SK-N-SH treated with all-trans-retinoic acid at 6 μM for 48 hours (cell line): Measurements from ENCODE around the gene IQSEC1.

Experiments
- ATAC-seq: fragments of 200-7000 bp; cut with Tn5 transposase; 3 replicates; pipeline ENCODE4 v1.9.1; 2020; ENCODE audit warnings: mild to moderate bottlenecking, moderate library complexity
- ARNTL ChIP-seq: fragments of 450-650 bp; formaldehyde crosslinking; IDR thresholded peaks from 2 replicates; pipeline ENCODE4 v1.5.0; 2020; ENCODE audit warnings: low read depth, mild to moderate bottlenecking, moderate library complexity, borderline replicate concordance
- BACH2 ChIP-seq: fragments of 250-450 bp; sonication (Bioruptor Pico); IDR thresholded peaks from 2 replicates; pipeline ENCODE4 v1.9.0; 2021; ENCODE audit warnings: mild to moderate bottlenecking, borderline replicate concordance
- CSDC2 ChIP-seq: fragments of 250-450 bp; sonication (Bioruptor Pico); IDR thresholded peaks from 2 replicates; pipeline ENCODE4 v1.5.0; 2020; ENCODE audit warnings: mild to moderate bottlenecking, moderate library complexity
- ESRRG ChIP-seq: fragments of 250-450 bp; sonication (Bioruptor Pico); IDR thresholded peaks from 2 replicates; pipeline ENCODE4 v1.6.1; 2021; ENCODE audit warnings: mild to moderate bottlenecking
- GLIS3 ChIP-seq: fragments of 250-450 bp; sonication (Bioruptor Pico); IDR thresholded peaks from 2 replicates; pipeline ENCODE4 v1.5.0; 2020; ENCODE audit warnings: mild to moderate bottlenecking, moderate library complexity
- ISL1 ChIP-seq: fragments of 250-450 bp; sonication (Bioruptor Pico); IDR thresholded peaks from 2 replicates; pipeline ENCODE4 v2.1.2; 2022; ENCODE audit warnings: mild to moderate bottlenecking, moderate library complexity
- OSR1 ChIP-seq: fragments of 250-450 bp; sonication (Bioruptor Pico); IDR thresholded peaks from 2 replicates; pipeline ENCODE4 v1.8.0; 2022; ENCODE audit warnings: moderate library complexity, mild to moderate bottlenecking, inconsistent platforms
- PPARA ChIP-seq: fragments of 250-450 bp; sonication (Bioruptor Pico); IDR thresholded peaks from 2 replicates; pipeline ENCODE4 v1.5.0; 2020; ENCODE audit warnings: mild to moderate bottlenecking, borderline replicate concordance
- RARB ChIP-seq: fragments of 250-450 bp; sonication (Bioruptor Pico); IDR thresholded peaks from 2 replicates; pipeline ENCODE4 v1.8.0; 2021; ENCODE audit warnings: mild to moderate bottlenecking, moderate library complexity
- SNAI2 ChIP-seq: fragments of 250-450 bp; sonication (Bioruptor Pico); IDR thresholded peaks from 2 replicates; pipeline ENCODE4 v1.5.0; 2020; ENCODE audit warnings: mild to moderate bottlenecking, moderate library complexity
- TCF4 ChIP-seq: fragments of 250-450 bp; sonication (Bioruptor Pico); IDR thresholded peaks from 2 replicates; pipeline ENCODE4 v1.8.0; 2021; ENCODE audit warnings: mild to moderate bottlenecking, moderate library complexity, borderline replicate concordance
- TOX ChIP-seq: fragments of 250-450 bp; sonication (Bioruptor Pico); IDR thresholded peaks from 2 replicates; pipeline ENCODE4 v1.8.0; 2021; ENCODE audit warnings: mild to moderate bottlenecking, moderate library complexity, borderline replicate concordance
- ZC3H10 ChIP-seq: fragments of 250-450 bp; sonication (Bioruptor Pico); IDR thresholded peaks from 2 replicates; pipeline ENCODE4 v1.5.1; 2021; ENCODE audit warnings: mild to moderate bottlenecking, moderate library complexity
- ZFP3 ChIP-seq: fragments of 250-450 bp; sonication (Bioruptor Pico); IDR thresholded peaks from 2 replicates; pipeline ENCODE4 v1.5.0; 2020; ENCODE audit warnings: mild to moderate bottlenecking, moderate library complexity
- ZFP30 ChIP-seq: fragments of 450-650 bp; formaldehyde crosslinking; IDR thresholded peaks from 2 replicates; pipeline ENCODE4 v1.5.0; 2022; ENCODE audit warnings: mild to moderate bottlenecking, moderate library complexity
- ZNF565 ChIP-seq: fragments of 450-650 bp; formaldehyde crosslinking; conservative IDR thresholded peaks from 2 replicates; pipeline ENCODE4 v1.5.0; 2020; ENCODE audit warnings: low read depth, mild to moderate bottlenecking, moderate library complexity
- ZNF70 ChIP-seq: fragments of 450-650 bp; formaldehyde crosslinking; IDR thresholded peaks from 2 replicates; pipeline ENCODE4 v1.5.0; 2020; ENCODE audit warnings: mild to moderate bottlenecking, moderate library complexity
- ZNF8 ChIP-seq: fragments of 450-650 bp; formaldehyde crosslinking; IDR thresholded peaks from 2 replicates; pipeline ENCODE4 v1.5.0; 2020; ENCODE audit warnings: mild to moderate bottlenecking, moderate library complexity
- TF ChIP-seq, protein P1 (sequence below): fragments of 250-450 bp; sonication (Bioruptor Pico); IDR thresholded peaks from 2 replicates; pipeline ENCODE4 v1.5.1; 2021; ENCODE audit warnings: mild to moderate bottlenecking, moderate library complexity
- TF ChIP-seq, protein P2 (sequence below): fragments of 250-450 bp; sonication (Bioruptor Pico); IDR thresholded peaks from 2 replicates; pipeline ENCODE4 v1.8.0; 2021; ENCODE audit warnings: low read depth, mild to moderate bottlenecking, moderate library complexity, borderline replicate concordance
- TF ChIP-seq, protein P3 (sequence below): fragments of 250-450 bp; sonication (Bioruptor Pico); IDR thresholded peaks from 2 replicates; pipeline ENCODE4 v1.5.1; 2020; ENCODE audit warnings: low read depth, mild to moderate bottlenecking, moderate library complexity
- TF ChIP-seq, protein P4 (sequence below): fragments of 250-450 bp; sonication (Bioruptor Pico); IDR thresholded peaks from 2 replicates; pipeline ENCODE4 v1.8.0; 2020; ENCODE audit warnings: mild to moderate bottlenecking, moderate library complexity, borderline replicate concordance
- TF ChIP-seq, protein P5 (sequence below): fragments of 250-450 bp; sonication (Bioruptor Pico); IDR thresholded peaks from 2 replicates; pipeline ENCODE4 v1.5.0; 2020; ENCODE audit warnings: mild to moderate bottlenecking, moderate library complexity

IQSEC1 gene

DNA sequence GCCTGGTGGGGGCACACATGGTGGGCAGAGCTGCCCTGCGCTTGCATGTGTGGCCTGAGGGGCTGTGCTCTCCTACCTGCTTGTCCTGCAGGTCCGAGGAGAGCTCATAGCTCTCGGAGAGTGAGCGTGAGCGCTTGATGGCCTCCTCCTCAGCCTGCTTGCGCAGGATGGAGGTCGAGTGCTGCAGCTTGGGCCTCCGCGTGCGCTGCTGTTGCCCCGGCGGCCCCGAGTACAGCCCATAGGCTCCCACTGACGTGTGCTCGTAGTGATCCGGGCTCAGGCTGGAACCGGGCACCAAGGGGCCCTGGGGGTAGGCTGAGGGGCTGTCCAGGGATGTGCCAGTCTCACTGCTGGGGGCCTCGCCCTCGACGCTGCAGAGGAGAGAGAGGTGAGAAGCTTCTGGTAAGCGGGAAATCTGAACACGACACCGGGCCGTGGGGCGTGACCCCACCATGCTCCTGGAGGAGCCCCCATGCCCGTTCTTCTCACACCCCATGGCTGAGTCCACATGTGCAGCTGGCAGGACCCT is 131.7 kb downstream of the IQSEC1 start:
- TF ChIP-seq ESRRG (CRISPR knock-in tag), result no peak
- no peak for TF ChIP-seq RARB (CRISPR knock-in tag)
- no peak for TF ChIP-seq ZFP30 (CRISPR knock-in tag)
- no peak for TF ChIP-seq OSR1 (CRISPR knock-in tag)
- TF ChIP-seq, protein P1, sequence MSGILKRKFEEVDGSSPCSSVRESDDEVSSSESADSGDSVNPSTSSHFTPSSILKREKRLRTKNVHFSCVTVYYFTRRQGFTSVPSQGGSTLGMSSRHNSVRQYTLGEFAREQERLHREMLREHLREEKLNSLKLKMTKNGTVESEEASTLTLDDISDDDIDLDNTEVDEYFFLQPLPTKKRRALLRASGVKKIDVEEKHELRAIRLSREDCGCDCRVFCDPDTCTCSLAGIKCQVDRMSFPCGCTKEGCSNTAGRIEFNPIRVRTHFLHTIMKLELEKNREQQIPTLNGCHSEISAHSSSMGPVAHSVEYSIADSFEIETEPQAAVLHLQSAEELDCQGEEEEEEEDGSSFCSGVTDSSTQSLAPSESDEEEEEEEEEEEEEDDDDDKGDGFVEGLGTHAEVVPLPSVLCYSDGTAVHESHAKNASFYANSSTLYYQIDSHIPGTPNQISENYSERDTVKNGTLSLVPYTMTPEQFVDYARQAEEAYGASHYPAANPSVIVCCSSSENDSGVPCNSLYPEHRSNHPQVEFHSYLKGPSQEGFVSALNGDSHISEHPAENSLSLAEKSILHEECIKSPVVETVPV (CRISPR knock-in tag), result no peak
- TF ChIP-seq, protein P2, sequence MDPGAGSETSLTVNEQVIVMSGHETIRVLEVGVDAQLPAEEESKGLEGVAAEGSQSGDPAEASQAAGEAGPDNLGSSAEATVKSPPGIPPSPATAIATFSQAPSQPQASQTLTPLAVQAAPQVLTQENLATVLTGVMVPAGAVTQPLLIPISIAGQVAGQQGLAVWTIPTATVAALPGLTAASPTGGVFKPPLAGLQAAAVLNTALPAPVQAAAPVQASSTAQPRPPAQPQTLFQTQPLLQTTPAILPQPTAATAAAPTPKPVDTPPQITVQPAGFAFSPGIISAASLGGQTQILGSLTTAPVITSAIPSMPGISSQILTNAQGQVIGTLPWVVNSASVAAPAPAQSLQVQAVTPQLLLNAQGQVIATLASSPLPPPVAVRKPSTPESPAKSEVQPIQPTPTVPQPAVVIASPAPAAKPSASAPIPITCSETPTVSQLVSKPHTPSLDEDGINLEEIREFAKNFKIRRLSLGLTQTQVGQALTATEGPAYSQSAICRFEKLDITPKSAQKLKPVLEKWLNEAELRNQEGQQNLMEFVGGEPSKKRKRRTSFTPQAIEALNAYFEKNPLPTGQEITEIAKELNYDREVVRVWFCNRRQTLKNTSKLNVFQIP (CRISPR knock-in tag), result no peak
- TF ChIP-seq, protein P3, sequence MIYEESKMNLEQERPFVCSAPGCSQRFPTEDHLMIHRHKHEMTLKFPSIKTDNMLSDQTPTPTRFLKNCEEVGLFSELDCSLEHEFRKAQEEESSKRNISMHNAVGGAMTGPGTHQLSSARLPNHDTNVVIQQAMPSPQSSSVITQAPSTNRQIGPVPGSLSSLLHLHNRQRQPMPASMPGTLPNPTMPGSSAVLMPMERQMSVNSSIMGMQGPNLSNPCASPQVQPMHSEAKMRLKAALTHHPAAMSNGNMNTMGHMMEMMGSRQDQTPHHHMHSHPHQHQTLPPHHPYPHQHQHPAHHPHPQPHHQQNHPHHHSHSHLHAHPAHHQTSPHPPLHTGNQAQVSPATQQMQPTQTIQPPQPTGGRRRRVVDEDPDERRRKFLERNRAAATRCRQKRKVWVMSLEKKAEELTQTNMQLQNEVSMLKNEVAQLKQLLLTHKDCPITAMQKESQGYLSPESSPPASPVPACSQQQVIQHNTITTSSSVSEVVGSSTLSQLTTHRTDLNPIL, result no peak
- TF ChIP-seq, protein P4, sequence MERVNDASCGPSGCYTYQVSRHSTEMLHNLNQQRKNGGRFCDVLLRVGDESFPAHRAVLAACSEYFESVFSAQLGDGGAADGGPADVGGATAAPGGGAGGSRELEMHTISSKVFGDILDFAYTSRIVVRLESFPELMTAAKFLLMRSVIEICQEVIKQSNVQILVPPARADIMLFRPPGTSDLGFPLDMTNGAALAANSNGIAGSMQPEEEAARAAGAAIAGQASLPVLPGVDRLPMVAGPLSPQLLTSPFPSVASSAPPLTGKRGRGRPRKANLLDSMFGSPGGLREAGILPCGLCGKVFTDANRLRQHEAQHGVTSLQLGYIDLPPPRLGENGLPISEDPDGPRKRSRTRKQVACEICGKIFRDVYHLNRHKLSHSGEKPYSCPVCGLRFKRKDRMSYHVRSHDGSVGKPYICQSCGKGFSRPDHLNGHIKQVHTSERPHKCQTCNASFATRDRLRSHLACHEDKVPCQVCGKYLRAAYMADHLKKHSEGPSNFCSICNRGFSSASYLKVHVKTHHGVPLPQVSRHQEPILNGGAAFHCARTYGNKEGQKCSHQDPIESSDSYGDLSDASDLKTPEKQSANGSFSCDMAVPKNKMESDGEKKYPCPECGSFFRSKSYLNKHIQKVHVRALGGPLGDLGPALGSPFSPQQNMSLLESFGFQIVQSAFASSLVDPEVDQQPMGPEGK (CRISPR knock-in tag), result no peak
- no peak for TF ChIP-seq GLIS3 (CRISPR knock-in tag)
- no peak for TF ChIP-seq TCF4 (CRISPR knock-in tag)
- TF ChIP-seq, protein P5, sequence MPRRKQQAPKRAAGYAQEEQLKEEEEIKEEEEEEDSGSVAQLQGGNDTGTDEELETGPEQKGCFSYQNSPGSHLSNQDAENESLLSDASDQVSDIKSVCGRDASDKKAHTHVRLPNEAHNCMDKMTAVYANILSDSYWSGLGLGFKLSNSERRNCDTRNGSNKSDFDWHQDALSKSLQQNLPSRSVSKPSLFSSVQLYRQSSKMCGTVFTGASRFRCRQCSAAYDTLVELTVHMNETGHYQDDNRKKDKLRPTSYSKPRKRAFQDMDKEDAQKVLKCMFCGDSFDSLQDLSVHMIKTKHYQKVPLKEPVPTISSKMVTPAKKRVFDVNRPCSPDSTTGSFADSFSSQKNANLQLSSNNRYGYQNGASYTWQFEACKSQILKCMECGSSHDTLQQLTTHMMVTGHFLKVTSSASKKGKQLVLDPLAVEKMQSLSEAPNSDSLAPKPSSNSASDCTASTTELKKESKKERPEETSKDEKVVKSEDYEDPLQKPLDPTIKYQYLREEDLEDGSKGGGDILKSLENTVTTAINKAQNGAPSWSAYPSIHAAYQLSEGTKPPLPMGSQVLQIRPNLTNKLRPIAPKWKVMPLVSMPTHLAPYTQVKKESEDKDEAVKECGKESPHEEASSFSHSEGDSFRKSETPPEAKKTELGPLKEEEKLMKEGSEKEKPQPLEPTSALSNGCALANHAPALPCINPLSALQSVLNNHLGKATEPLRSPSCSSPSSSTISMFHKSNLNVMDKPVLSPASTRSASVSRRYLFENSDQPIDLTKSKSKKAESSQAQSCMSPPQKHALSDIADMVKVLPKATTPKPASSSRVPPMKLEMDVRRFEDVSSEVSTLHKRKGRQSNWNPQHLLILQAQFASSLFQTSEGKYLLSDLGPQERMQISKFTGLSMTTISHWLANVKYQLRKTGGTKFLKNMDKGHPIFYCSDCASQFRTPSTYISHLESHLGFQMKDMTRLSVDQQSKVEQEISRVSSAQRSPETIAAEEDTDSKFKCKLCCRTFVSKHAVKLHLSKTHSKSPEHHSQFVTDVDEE, result no peak
- no peak for TF ChIP-seq ZNF70 (CRISPR knock-in tag)
- no peak for ATAC-seq

DNA sequence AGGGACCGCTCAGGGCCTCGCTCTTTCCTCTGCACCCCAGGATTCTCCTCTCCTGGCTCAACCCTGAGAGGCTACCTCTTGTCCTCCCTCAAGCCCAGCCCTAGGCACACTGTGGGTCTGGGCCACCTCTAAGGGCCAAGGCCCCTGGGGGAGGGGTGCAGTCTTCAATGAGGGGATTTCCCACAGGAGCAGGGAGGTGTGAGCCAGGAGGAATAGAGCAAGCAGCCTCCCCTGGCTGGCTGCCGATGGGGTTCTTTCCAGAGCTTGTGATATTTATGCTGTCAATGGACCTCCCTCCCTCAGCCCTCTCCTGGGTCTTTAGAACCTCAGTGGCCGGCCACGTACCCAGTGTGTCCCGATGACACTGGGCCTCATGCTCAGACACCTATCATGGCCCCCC is 132.4 kb downstream of the IQSEC1 start:
- no peak for ATAC-seq
- TF ChIP-seq ISL1 (CRISPR knock-in tag), result no peak
- TF ChIP-seq ZNF565 (CRISPR knock-in tag), result no peak
- TF ChIP-seq ZC3H10 (CRISPR knock-in tag), result no peak
- TF ChIP-seq SNAI2 (CRISPR knock-in tag), result no peak
- TF ChIP-seq RARB (CRISPR knock-in tag), result no peak
- TF ChIP-seq ESRRG (CRISPR knock-in tag), result no peak
- no peak for TF ChIP-seq CSDC2 (CRISPR knock-in tag)
- TF ChIP-seq, protein P5, result no peak
- no peak for TF ChIP-seq BACH2 (CRISPR knock-in tag)
- TF ChIP-seq PPARA (CRISPR knock-in tag), result no peak
- TF ChIP-seq ARNTL (CRISPR knock-in tag), result no peak
- no peak for TF ChIP-seq ZNF70 (CRISPR knock-in tag)
- TF ChIP-seq OSR1 (CRISPR knock-in tag), result no peak
- no peak for TF ChIP-seq TOX
- TF ChIP-seq, protein P2 (CRISPR knock-in tag), result no peak
- no peak for TF ChIP-seq ZNF8
- no peak for TF ChIP-seq GLIS3 (CRISPR knock-in tag)
- no peak for TF ChIP-seq ZFP3 (CRISPR knock-in tag)
